Stimulated activated CD8-positive, alpha-beta memory T cell treated with anti-CD3 and anti-CD28 coated beads, Interleukin-2, amount 100 ng/mL, for 1 hour (primary cell): Measurements from ENCODE around the gene METTL25B.

Experiments
- DNase-seq, 2 donors: peaks; one replicate each; pipeline ENCODE4 v3.0.0-alpha.2; 2020; ENCODE audit warnings: low read depth in 2 of 2

METTL25B gene

GRCh38 chr1:156727926-156728598, at the start of gene METTL25B:
METTL25B (plus strand) TSS chr1:156728469; CDS start chr1:156729105, 636 bp downstream.
- DNase-seq, result peak; percentile 42 to 49

DNA sequence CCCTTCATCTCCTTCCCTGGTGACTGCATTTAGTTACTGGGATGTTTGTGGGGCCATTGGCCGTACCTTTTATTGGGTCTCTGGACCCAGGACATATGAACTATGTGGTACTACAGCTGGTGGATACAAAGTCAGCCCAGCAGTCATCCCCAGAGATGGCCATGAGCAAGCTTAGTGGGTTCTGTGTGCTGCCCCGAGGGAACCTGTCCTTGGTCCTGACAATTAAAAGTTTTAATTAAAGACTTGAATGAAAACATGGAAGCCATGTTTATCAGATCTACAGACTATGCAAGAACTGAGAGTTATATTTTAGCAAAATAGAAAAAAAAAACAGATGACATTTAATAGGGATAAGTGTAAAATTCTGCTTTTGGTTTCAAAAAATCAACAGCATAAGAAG, 48.2 kb upstream of the METTL25B start:
- no peak for DNase-seq

DNA sequence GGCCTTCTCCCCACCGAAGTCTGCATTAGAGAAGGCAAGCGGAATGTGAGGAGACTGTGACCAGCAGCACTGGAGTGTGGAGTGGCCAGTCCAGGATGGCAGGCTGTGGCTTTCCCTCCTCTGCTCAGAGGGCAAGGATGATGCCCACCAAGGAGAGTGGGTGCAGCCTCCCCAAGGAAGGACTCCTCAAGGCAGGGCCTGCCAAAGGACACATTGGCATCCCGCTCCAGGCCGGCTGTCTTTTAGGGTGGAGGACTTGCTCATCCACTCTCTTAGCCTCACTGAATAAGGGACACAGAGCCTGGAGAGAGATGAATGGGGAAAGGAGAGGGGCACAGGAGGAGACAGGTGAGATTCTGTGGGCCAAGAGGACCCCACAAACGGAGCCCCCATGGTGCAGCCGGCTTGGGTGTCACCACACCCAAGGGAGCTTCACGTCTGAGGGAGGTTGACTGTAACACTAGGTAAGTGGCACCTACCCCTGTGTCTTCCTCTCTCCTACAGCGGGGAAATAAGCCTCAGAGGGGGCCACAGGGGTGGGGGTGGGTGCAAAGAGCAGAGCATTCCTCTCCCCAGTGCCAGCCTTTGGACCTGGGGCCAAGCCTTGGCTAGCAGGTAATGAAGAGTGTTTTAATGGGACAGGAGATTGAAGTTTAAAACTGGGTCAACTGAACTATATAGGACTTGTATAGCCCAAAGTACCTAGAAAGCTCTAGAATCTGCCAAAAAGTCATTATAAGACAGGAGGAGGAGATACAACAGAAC, 46.9 kb upstream of the METTL25B start:
- no peak for DNase-seq

DNA sequence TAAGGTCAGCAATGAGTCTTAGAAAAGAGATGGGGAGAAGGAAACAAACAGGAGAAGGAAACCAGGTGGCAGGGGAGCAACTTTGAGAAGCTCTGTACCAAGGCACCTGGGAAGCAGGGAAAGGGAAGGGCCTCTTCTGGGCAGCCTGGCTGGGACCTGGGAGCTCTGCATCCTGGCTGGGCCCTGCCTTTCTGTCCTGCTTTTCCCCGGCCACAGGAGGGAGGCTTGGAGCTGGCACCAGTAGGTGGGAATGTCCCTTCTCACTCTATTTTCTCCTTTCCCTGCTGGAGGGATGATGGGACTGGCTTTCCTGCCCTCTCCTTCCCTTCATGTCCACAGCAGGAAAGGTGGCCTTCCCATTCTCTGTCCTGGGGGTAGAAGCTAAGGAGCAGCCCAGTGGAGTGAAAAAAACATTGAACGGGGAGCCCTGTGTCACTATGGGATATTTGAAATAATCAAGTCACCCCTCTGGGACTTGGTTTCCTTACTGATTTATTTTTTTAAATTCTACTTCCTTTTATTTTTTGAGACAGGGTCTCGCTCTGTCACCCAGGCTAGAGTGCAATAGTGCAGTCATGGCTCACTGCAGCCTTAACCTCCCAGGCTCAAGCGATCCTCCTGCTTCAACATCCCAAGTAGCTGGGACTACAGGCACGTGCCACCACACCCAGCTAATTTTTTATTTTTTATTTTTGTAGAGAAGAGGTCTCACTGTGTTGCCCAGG, 45.9 kb upstream of the METTL25B start:
- no peak for DNase-seq

DNA sequence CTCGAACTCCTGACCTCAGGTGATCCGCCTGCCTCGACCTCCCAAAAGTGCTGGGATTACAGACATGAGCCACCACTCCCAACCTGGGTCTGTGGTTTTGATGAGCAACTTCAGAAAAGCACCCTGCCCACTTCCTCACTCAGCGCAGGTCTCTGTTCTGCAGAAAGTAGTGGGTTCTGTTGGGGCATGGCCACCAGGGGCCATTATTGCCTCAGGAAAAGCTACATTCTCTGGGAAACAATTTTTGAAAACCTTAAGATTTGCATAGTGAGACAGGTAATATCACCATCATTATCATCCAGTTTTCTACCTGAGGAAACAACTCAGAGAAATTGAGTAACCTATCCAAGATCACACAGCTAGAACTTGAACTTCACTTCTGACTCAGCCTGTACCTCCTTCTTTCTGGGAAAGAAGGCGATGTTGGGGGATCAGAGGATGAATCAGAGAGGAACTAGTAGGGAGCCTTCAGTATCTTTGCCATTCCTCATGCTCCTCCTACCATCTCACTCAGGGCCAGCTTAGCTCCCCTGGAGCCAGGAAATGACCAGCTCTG, 44.0 kb upstream of the METTL25B start:
- no peak for DNase-seq

GRCh38 chr1:156689035-156689952, 39.0 kb upstream of the METTL25B start:
- peak; percentile 41 to 53 for DNase-seq

DNA sequence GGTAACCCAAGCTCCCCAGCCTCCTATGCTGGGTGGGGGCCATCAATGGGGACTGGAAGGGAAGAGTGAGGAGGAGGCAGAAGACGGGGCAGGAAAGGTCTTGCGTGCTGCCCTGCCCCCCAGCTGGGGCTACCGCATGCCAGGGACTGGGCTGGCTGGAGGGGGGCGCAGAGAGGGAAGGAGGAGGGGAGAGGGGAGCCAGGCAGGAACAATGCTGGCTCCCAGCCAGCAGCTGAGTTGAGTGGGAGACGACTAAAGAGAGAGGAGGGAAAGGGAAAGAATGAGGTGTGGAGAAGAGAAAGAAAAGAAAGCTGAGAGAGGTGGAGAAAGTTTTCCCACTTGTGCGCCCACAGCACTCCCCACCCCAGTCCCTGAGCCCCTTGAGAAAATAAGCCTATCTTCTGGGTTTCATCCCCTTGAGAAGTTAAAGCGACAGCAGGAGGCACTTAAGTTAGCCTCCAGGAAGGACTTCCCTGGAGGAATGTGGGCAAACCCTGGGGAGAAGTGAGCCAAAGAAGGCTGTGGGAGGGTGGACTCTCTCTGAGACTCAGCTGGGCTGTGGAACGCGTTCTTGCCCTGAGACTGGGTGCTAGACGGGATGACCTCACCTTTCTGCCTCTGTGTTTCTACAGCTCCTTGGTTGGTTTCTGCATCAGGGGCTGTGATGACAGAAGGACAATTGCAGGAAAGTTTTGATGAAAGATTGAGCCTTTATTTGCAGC, 38.2 kb upstream of the METTL25B start:
- no peak for DNase-seq

GRCh38 chr1:156690675-156691036, 37.6 kb upstream of the METTL25B start:
- no peak for DNase-seq

DNA sequence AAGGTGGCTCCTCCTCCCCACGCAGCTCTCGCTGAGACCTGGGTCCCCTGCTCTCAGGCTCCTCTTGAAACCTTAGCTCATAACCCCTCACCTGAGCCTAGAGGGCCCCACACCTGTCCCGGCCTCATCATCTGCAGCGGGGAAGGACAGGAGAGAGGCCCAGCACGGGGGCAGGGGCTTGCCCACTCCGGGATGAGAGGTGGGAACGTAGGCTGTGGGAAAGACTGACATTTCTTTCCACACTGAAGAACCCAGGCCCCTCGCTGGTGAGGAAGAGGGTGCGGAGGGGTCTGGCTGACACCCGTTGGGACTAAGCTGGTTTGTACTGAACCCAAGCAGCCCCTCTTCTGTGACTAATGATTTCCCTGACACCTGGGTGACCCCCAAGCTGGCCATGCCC, 37.1 kb upstream of the METTL25B start:
- no peak for DNase-seq

DNA sequence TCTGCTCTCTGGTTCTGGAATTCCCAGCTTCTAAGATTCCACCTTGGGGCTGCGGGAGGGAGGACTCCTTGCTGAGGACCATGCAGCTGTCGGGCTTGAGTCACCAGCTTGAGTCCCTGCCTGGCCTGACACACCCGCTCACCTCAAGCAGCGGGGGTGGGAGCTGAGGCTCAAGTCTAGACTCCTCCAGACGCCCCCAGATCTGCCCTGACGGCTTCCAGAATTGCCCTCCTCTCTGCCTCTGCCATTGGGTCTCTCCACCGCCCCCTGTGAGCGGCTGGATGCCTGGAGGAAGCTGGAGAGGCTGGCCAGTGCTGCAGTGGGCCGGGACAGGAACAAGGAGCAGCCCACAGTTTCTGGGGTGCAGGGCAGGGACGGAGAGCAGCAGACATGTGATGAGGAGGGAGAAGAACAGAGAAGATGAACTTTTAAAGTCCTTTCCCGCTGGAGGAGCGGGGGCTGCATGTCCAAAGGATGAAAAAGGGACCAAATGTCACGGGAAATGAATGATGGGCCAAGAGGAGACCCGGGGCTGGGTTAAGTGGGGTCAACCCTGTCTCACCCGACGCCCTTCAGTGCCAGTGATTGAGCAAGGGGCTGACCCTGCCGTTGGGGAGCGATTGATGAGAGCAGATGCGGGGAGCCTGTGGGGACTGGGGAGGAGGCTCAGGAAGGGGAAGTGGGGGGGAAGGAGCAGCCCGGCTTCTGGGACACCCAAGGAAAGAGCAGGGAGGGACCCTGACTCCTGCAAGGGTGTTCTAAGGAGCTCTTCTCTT, 36.4 kb upstream of the METTL25B start:
- no peak for DNase-seq

DNA sequence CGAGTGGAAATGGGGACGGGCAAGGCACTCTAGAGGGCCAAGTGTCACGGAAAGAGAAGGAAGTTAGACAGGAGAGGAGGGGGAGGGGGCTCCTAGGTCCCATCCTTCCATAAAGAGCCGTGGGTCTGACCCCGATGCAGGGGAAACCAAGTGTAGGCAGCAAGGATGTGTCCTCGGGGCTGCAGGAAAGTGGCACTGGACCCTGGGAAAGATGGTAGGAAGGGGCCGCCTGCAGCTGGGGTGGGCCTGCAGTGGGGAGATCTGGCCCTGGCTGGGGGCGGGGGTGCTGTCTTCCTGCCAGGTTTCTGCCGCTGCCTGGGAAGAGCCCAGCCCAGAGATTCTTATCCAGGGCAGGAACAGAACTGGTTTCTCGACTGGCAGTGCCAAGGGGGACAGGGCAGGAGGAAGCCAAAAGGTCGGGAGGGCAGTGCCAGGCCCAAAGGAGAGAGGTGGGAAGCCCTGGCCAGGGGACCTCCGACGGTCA, 35.8 kb upstream of the METTL25B start:
- no peak for DNase-seq

- no peak for DNase-seq
Observed at GRCh38 chr1:156692925-156693847, 35.1 kb upstream of the METTL25B start.

DNA sequence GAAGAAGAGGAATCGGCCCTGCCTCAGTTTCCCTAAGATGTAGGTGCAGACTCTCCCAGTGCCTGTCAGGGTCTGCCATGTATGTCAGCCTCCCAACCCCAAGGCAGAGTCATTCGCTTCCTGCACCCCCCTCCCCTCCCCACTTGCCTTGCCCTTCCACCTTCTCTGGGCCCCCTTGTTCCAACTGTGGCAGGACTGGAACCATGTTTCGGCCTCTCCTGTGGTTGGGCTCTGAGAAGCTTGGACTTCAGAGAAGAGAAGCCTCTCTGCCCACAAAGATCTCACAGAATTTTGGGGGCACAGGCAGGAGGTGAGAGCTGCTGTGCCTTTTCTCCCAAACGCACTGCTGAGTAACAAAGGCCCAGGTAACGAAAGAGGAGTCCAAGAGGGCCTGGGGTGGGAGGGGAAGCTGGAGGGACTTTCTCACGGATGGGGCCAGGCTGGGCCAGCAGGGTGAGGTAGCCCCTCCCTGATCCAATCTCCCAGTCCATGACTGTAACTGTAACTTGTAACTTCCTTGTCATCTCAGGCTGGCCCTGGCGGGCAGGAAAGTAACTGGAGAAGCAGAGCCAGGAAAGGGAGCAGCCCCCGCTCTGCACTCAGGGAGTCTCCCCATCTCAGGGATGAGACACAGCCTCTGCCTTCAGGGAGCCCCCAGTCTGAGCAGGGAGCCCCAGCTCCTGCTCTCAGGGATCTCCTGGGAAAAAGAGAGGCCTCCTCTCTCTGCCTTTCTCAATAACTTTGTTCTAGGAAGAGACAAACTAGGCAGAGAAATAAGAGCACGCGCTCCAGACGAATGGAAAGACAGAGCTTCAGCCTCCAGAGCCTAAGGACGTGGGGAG, 34.2 kb upstream of the METTL25B start:
- no peak for DNase-seq

- DNase-seq, result no peak
Observed at GRCh38 chr1:156694690-156694962, 33.6 kb upstream of the METTL25B start.

- no peak for DNase-seq
Observed at GRCh38 chr1:156696755-156697154, 31.5 kb upstream of the METTL25B start.

DNA sequence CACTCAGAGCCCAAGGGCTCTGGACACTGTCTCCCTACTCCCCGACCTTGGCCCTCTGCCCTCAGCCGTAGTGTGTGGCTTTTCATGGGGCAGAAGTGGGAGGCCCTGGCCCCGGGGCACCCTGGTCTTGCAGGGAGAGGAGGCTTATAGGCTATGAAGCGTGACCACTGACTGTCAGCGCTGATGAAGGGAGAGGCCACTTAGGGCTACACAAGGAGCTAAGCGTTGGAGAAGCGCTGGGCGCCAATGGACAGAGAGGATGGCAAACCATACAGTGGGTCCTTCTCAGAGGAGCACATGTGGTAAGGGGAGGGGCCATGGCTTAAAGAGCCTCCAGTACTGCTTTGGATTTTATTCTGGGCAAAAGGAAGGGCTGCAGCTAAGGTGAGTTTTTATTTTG, 30.8 kb upstream of the METTL25B start:
- no peak for DNase-seq

DNA sequence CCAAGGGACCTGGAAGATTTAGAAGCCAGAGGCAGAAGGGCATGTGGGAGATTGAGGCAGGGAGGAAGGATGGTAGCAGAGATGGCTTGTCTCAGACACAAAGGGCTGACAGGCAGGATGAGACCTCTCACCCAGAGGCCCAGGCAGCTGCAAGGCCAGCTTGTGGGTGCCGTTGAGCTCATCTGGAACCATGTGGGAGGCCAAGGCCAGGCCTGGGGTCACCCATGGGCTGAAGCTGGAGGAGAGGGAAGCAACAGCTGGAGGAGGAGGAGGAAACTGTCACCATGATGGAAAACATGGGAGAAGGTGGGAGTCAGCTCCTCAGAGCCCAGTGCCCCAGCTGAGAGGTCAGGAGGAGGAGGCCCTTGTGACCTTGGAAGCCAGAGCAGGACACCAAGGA, 29.3 kb upstream of the METTL25B start:
- DNase-seq, result no peak
